ENCODE results near the gene MAGEA4. TPM values are rescaled to one million over a fixed set of nuclear protein-coding genes. Genes with fewer than 3 reads are reported as not detected.
"Not testable (repeated sequence)": the region's sequence is repeated elsewhere in the genome, so short reads cannot be mapped to it uniquely, and the experiment has no call there.

Gene MAGEA4
- total RNA-seq, result not detected
- long read RNA-seq, donor 1, result 0 reads
- long read RNA-seq, donor 2, result 0 reads

GRCh38 chrX:151912780-151913179 lies at the start of gene MAGEA4:
Gene MAGEA4 (plus strand): TSS chrX:151912889. CDS start chrX:151923665, 10,776 bp downstream.
- intact Hi-C loops (cut with DNase I), result no loop called here
- DNase-seq (ENCODE audit: low spot score), result no peak

GRCh38 chrX:151870602-151871001 lies 42.1 kb upstream of the MAGEA4 start:
- no peak for DNase-seq (ENCODE audit: low spot score)
- intact Hi-C loops (cut with DNase I), result no loop called here

- no peak for DNase-seq (ENCODE audit: low spot score)
- intact Hi-C loops (cut with DNase I), result no loop called here
Measured at GRCh38 chrX:151871244-151871643, 41.4 kb upstream of the MAGEA4 start.

- DNase-seq (ENCODE audit: low spot score), result no peak
Measured at GRCh38 chrX:151873096-151873495, 39.6 kb upstream of the MAGEA4 start.

GRCh38 chrX:151875270-151876026 lies 37.2 kb upstream of the MAGEA4 start:
- DNase-seq (ENCODE audit: low spot score), result no peak

More at GRCh38 chrX:151873096-151873495, 39.6 kb upstream of the MAGEA4 start:
- intact Hi-C loops (cut with DNase I), result no loop called here

GRCh38 chrX:151878574-151878973 lies 34.1 kb upstream of the MAGEA4 start:
- intact Hi-C loops (cut with DNase I), result no loop called here
- DNase-seq (ENCODE audit: low spot score), result no peak

More at GRCh38 chrX:151875270-151876026, 37.2 kb upstream of the MAGEA4 start:
- intact Hi-C loops (cut with DNase I), result no loop called here

GRCh38 chrX:151879856-151880255 lies 32.8 kb upstream of the MAGEA4 start:
- DNase-seq (ENCODE audit: low spot score), result no peak
- intact Hi-C loops (cut with DNase I), result no loop called here

GRCh38 chrX:151880895-151881294 lies 31.8 kb upstream of the MAGEA4 start:
- DNase-seq (ENCODE audit: low spot score), result no peak
- intact Hi-C loops (cut with DNase I), result no loop called here

GRCh38 chrX:151889421-151889820 lies 23.3 kb upstream of the MAGEA4 start:
- no peak for DNase-seq (ENCODE audit: low spot score)
- intact Hi-C loops (cut with DNase I), result no loop called here

- no peak for DNase-seq (ENCODE audit: low spot score)
- intact Hi-C loops (cut with DNase I), result no loop called here
Measured at GRCh38 chrX:151896734-151897474, 15.8 kb upstream of the MAGEA4 start.

GRCh38 chrX:151899622-151900021 lies 13.1 kb upstream of the MAGEA4 start:
- DNase-seq (ENCODE audit: low spot score), result no peak
- intact Hi-C loops (cut with DNase I), result no loop called here

- intact Hi-C loops (cut with DNase I), result no loop called here
- DNase-seq (ENCODE audit: low spot score), result no peak
Measured at GRCh38 chrX:151901826-151902225, 10.9 kb upstream of the MAGEA4 start.

GRCh38 chrX:151902813-151903591 lies 9.7 kb upstream of the MAGEA4 start:
- DNase-seq (ENCODE audit: low spot score), result no peak
- intact Hi-C loops (cut with DNase I), result no loop called here

GRCh38 chrX:151904989-151905388 lies 7.7 kb upstream of the MAGEA4 start:
- intact Hi-C loops (cut with DNase I), result no loop called here
- DNase-seq (ENCODE audit: low spot score), result no peak

GRCh38 chrX:151912221-151912620 lies 468 bp upstream of the MAGEA4 start:
- no peak for DNase-seq (ENCODE audit: low spot score)
- intact Hi-C loops (cut with DNase I), result no loop called here

GRCh38 chrX:151918736-151919135 lies 6.0 kb downstream of the MAGEA4 start:
- DNase-seq (ENCODE audit: low spot score); intact Hi-C loops (cut with DNase I): not testable (repeated sequence)

- DNase-seq (ENCODE audit: low spot score), result no peak
- intact Hi-C loops (cut with DNase I), result no loop called here
Measured at GRCh38 chrX:151919610-151920009, 6.9 kb downstream of the MAGEA4 start.

GRCh38 chrX:151920101-151920500 lies 7.4 kb downstream of the MAGEA4 start:
- DNase-seq (ENCODE audit: low spot score), result no peak
- intact Hi-C loops (cut with DNase I), result no loop called here

- intact Hi-C loops (cut with DNase I), result no loop called here
- DNase-seq (ENCODE audit: low spot score), result no peak
Measured at GRCh38 chrX:151920530-151920929, 7.8 kb downstream of the MAGEA4 start.

- intact Hi-C loops (cut with DNase I), result no loop called here
- DNase-seq (ENCODE audit: low spot score), result no peak
Measured at GRCh38 chrX:151921292-151921691, 8.6 kb downstream of the MAGEA4 start.

Data from posterior vena cava (tissue), 2 donors.